Thymus (tissue), 11 donors: Measurements from ENCODE around the gene SULT1C2. TPM values are rescaled to one million over a fixed set of nuclear protein-coding genes. Genes with fewer than 3 reads are reported as not detected.

Experiments
- DNase-seq, 9 donors: peaks; one replicate each; pipeline ENCODE4 v3.0.0-alpha.2; 2013; ENCODE audit warnings: low spot score in 9 of 9, low read depth in 6 of 9, missing footprints in 1 of 9
- H3K27ac ChIP-seq, 2 donors: one replicate each; pipeline ENCODE4 v1.5.1; 2013; ENCODE audit warnings: control low read depth in 1 of 2, low read depth in 1 of 2, low read length in 1 of 2, mild to moderate bottlenecking in 1 of 2, moderate library complexity in 1 of 2
- H3K27me3 ChIP-seq, 2 donors: one replicate each; pipeline ENCODE4 v1.5.1; 2013; ENCODE audit warnings: low read length in 1 of 2; ENCODE audit not compliant: control insufficient read depth in 2 of 2, insufficient read depth in 1 of 2
- H3K36me3 ChIP-seq, 2 donors: one replicate each; pipeline ENCODE4 v1.5.1; 2013; ENCODE audit warnings: low read length in 1 of 2, mild to moderate bottlenecking in 1 of 2, moderate library complexity in 1 of 2; ENCODE audit not compliant: control insufficient read depth in 2 of 2, insufficient read depth in 2 of 2
- H3K4me1 ChIP-seq, 2 donors: one replicate each; pipeline ENCODE4 v1.5.1; 2013; ENCODE audit warnings: low read length in 2 of 2; ENCODE audit not compliant: control insufficient read depth in 2 of 2, insufficient read depth in 2 of 2
- H3K4me3 ChIP-seq, 2 donors: one replicate each; pipeline ENCODE4 v1.5.1; 2013; ENCODE audit warnings: low read length in 2 of 2, control low read depth in 1 of 2, mild to moderate bottlenecking in 1 of 2
- H3K9me3 ChIP-seq, 2 donors: one replicate each; pipeline ENCODE4 v1.5.1; 2013; ENCODE audit warnings: low read length in 1 of 2, mild to moderate bottlenecking in 1 of 2; ENCODE audit not compliant: control insufficient read depth in 2 of 2, insufficient read depth in 1 of 2
- WGBS: extraction: QIAGEN DNeasy Blood & Tissue Kit; methylation state at CpG from one replicate; pipeline ENCODE4 v1.1.7; 2013; 5-methylcytosine and 5-hydroxymethylcytosine counted together
- polyA plus RNA-seq: library from polyadenylated mRNA; stranded (reverse); fragments of 200-250 nt; gene quantifications from one replicate; pipeline ENCODE4 v1.2.3, GENCODE V29; 2013
- total RNA-seq: library from RNA; stranded (reverse); fragments of 120-200 nt; gene quantifications from one replicate; pipeline ENCODE4 v1.2.4, GENCODE V29; 2013
- donor health status: healthy.

SULT1C2 gene
- total and polyA plus RNA-seq, 2 donors: 0.57 to 4.3 TPM

GRCh38 chr2:108325756-108326155, 37.1 kb downstream of the SULT1C2 start:
- WGBS: 89% methylated on average over 2 of the region's 2 CpGs
- no peaks in the 10 kb centered on the region for H3K27me3 ChIP-seq
- no peaks in the 10 kb centered on the region for H3K9me3 ChIP-seq
- no peak for DNase-seq
- no peaks in the 10 kb centered on the region for H3K36me3 ChIP-seq
- no peak overlapping the region for H3K27ac ChIP-seq
- no peak overlapping the region for H3K4me3 ChIP-seq
- H3K4me1 ChIP-seq: no peaks in the 10 kb centered on the region

- Histone ChIP-seq H3K27me3 (no peaks in the 10 kb centered on the region), H3K27ac (no peak overlapping the region), H3K36me3 (no peaks in the 10 kb centered on the region), H3K9me3 (no peaks in the 10 kb centered on the region), H3K4me1 (no peaks in the 10 kb centered on the region), H3K4me3 (no peak overlapping the region)
- no peak for DNase-seq
- WGBS: 99% methylated on average over 2 of the region's 2 CpGs
These were observed 41.1 kb downstream of the SULT1C2 start for GRCh38 chr2:108329771-108330170.

- Histone ChIP-seq H3K27me3 (no peaks in the 10 kb centered on the region), H3K4me1 (no peaks in the 10 kb centered on the region), H3K36me3 (no peaks in the 10 kb centered on the region), H3K27ac (no peak overlapping the region), H3K9me3 (no peaks in the 10 kb centered on the region), H3K4me3 (no peak overlapping the region)
- WGBS: 36% methylated on average over 3 of the region's 3 CpGs
- no peak for DNase-seq
These were observed 42.3 kb downstream of the SULT1C2 start for GRCh38 chr2:108330979-108331378.

GRCh38 chr2:108345951-108346350, 57.3 kb downstream of the SULT1C2 start:
- H3K36me3 ChIP-seq: no peaks in the 10 kb centered on the region
- DNase-seq: no peak
- no peaks in the 10 kb centered on the region for H3K9me3 ChIP-seq
- WGBS: 52% methylated on average over 3 of the region's 3 CpGs
- no peaks in the 10 kb centered on the region for H3K27me3 ChIP-seq
- no peak overlapping the region for H3K4me3 ChIP-seq
- no peaks in the 10 kb centered on the region for H3K4me1 ChIP-seq
- H3K27ac ChIP-seq: no peak overlapping the region

- no peaks in the 10 kb centered on the region for H3K9me3 ChIP-seq
- no peak overlapping the region for H3K4me3 ChIP-seq
- H3K27ac ChIP-seq: no peak overlapping the region
- WGBS: 96% methylated on average over 3 of the region's 3 CpGs
- H3K36me3 ChIP-seq: no peaks in the 10 kb centered on the region
- H3K4me1 ChIP-seq: no peaks in the 10 kb centered on the region
- no peak for DNase-seq
- no peaks in the 10 kb centered on the region for H3K27me3 ChIP-seq
These were observed 58.1 kb downstream of the SULT1C2 start for GRCh38 chr2:108346827-108347226.

GRCh38 chr2:108347786-108348185, 59.1 kb downstream of the SULT1C2 start:
- Histone ChIP-seq H3K4me1 (no peaks in the 10 kb centered on the region), H3K27me3 (no peaks in the 10 kb centered on the region), H3K4me3 (no peak overlapping the region), H3K9me3 (no peaks in the 10 kb centered on the region), H3K27ac (no peak overlapping the region), H3K36me3 (no peaks in the 10 kb centered on the region)
- 92% methylated on average over 3 of the region's 3 CpGs for WGBS
- no peak for DNase-seq

- DNase-seq: no peak
- no peaks in the 10 kb centered on the region for H3K9me3 ChIP-seq
- 81% methylated on average over 5 of the region's 5 CpGs for WGBS
- no peaks in the 10 kb centered on the region for H3K4me1 ChIP-seq
- no peak overlapping the region for H3K4me3 ChIP-seq
- no peak overlapping the region for H3K27ac ChIP-seq
- H3K36me3 ChIP-seq: no peaks in the 10 kb centered on the region
- H3K27me3 ChIP-seq: no peaks in the 10 kb centered on the region
These were observed 60.3 kb downstream of the SULT1C2 start for GRCh38 chr2:108348816-108349570.

GRCh38 chr2:108349571-108349928, 60.9 kb downstream of the SULT1C2 start:
- Histone ChIP-seq H3K27me3 (no peaks in the 10 kb centered on the region), H3K9me3 (no peaks in the 10 kb centered on the region), H3K36me3 (no peaks in the 10 kb centered on the region), H3K4me3 (no peak overlapping the region), H3K4me1 (no peaks in the 10 kb centered on the region), H3K27ac (no peak overlapping the region)
- WGBS: 97% methylated on average over 2 of the region's 2 CpGs
- no peak for DNase-seq

GRCh38 chr2:108351889-108352288, 63.2 kb downstream of the SULT1C2 start:
- no peak overlapping the region for H3K4me3 ChIP-seq
- no peaks in the 10 kb centered on the region for H3K36me3 ChIP-seq
- H3K9me3 ChIP-seq: no peaks in the 10 kb centered on the region
- no peaks in the 10 kb centered on the region for H3K27me3 ChIP-seq
- no peak overlapping the region for H3K27ac ChIP-seq
- H3K4me1 ChIP-seq: no peaks in the 10 kb centered on the region
- DNase-seq: no peak
